ENCODE results near the gene ADGRL3. TPM values are rescaled to one million over a fixed set of nuclear protein-coding genes. Genes with fewer than 3 reads are reported as not detected.

The ADGRL3 gene
- total RNA-seq, 2 donors from 2014 or later = 4.0 to 5.2 TPM

- DNase-seq = no peak
- intact Hi-C loops (cut with DNase I, micrococcal nuclease) = no loop called here
- no peak for ATAC-seq
Observed at GRCh38 chr4:61389640-61390039, 189.5 kb downstream of the ADGRL3 start.

GRCh38 chr4:61395754-61396153 is 195.6 kb downstream of the ADGRL3 start:
- DNase-seq = no peak
- no peak for ATAC-seq
- intact Hi-C loops (cut with DNase I, micrococcal nuclease) = no loop called here

DNA sequence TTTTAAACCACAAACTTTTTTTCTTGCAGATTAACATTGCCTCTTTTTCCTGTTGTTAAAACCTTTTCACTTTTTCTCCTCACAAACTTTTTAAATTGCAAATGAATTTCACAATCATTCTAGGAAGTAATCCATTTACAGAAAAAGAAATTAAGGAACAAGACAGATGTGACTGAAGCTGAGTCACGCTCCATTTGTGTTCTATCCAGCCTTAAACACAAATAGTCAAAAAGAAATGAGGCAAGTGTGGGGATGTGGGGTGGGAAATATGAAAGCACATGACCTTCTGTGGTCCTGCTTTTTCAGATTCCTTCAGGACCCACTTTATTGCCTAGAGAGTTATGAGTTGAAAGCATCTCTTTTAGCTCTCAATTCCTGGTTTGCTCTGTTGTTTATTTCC is 197.0 kb downstream of the ADGRL3 start:
- intact Hi-C loops (cut with DNase I, micrococcal nuclease) = no loop called here
- DNase-seq = no peak
- ATAC-seq = no peak

GRCh38 chr4:61400439-61401038 is 200.4 kb downstream of the ADGRL3 start:
- intact Hi-C loops (cut with DNase I, micrococcal nuclease) = no loop called here
- no peak for ATAC-seq
- no peak for DNase-seq

- DNase-seq = no peak
- ATAC-seq = no peak
- intact Hi-C loops (cut with DNase I, micrococcal nuclease) = no loop called here
Observed at GRCh38 chr4:61401771-61402170, 201.6 kb downstream of the ADGRL3 start.

DNA sequence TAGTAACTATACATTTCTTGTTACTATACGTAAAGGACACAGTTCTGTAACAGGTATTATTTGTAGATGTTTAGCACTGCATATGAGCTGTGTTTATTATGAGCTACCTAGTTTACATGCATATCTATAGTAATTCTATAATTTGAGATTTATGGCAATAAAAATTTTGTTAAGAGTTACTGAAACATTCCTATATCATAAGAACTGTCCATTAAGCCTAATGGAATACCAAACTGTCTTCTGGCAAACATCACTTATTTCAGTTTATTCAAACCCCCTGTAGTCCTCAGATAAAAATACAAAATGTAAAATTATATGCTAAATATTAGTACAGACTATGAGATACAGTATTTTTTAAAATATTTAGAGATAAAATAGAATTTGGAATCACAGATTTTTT is 205.2 kb downstream of the ADGRL3 start:
- DNase-seq = no peak
- ATAC-seq = no peak
- intact Hi-C loops (cut with DNase I, micrococcal nuclease) = no loop called here

DNA sequence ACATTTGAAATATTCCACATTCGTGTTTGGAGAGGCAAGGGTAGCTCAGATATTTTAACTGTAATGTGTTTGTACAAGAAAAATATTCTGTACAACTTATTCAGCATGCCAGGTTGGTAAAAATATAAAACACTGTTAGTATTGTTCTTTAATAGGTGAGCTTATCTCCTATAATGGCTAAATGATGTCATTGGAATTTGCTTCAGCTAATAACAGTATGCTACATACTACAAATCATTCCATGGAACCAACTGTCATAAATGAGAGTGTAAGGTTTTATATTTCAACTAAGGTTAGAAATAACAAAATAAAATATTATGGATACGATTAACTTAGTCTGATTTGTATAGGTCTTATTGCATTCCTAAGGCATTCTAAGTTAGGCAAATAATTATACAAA is 206.6 kb downstream of the ADGRL3 start:
- intact Hi-C loops (cut with DNase I, micrococcal nuclease) = no loop called here
- DNase-seq = no peak
- no peak for ATAC-seq

GRCh38 chr4:61407642-61408618 is 207.8 kb downstream of the ADGRL3 start:
- no peak for DNase-seq

DNA sequence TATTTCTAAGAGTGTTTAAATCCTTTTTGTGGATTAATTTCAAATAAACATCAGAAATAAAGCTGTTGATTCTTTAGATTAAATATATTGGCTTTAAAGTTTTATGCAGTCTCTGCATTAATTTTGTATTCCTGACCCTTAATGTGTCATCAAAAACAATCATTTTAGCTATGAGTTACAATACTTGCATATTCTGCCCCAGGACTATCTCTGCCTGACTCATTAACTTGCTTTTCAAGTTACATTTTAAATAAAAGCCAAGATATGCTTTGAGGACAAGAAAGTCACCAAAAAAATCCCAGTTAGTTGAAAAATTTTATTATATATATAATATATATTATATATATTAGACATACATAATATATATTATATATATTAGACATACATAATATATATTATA is 208.7 kb downstream of the ADGRL3 start:
- intact Hi-C loops (cut with DNase I, micrococcal nuclease) = no loop called here
- ATAC-seq = no peak
- no peak for DNase-seq

More at GRCh38 chr4:61407642-61408618, 207.8 kb downstream of the ADGRL3 start:
- ATAC-seq = no peak
- intact Hi-C loops (cut with DNase I, micrococcal nuclease) = no loop called here

- intact Hi-C loops (cut with DNase I, micrococcal nuclease) = no loop called here
Observed at GRCh38 chr4:61411241-61411640, 211.1 kb downstream of the ADGRL3 start.

GRCh38 chr4:61425315-61425714 is 225.2 kb downstream of the ADGRL3 start:
- ATAC-seq (no peak), DNase-seq (no peak)
- intact Hi-C loops (cut with DNase I, micrococcal nuclease) = no loop called here

More at GRCh38 chr4:61411241-61411640, 211.1 kb downstream of the ADGRL3 start:
- DNase-seq (no peak), ATAC-seq (no peak)

DNA sequence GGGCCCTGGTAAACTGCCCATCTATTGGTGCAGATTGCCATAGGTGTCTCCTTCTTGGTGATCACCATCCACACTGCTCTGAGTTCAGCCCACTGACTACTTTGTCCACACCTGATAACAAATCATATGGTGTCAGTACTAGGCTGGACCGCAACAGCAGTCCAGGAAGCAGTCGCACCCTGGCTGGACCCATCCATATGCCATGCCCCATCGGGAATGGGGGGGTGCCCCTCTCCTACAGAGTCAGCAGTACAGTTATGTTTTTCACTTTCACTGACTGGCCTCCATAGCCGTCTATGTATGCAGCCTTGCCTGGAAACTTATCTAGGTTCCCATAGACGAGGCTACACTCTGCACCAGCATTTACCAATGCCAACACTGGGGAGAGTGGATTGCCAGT is 226.1 kb downstream of the ADGRL3 start:
- intact Hi-C loops (cut with DNase I, micrococcal nuclease) = no loop called here
- ATAC-seq (no peak), DNase-seq (no peak)

DNA sequence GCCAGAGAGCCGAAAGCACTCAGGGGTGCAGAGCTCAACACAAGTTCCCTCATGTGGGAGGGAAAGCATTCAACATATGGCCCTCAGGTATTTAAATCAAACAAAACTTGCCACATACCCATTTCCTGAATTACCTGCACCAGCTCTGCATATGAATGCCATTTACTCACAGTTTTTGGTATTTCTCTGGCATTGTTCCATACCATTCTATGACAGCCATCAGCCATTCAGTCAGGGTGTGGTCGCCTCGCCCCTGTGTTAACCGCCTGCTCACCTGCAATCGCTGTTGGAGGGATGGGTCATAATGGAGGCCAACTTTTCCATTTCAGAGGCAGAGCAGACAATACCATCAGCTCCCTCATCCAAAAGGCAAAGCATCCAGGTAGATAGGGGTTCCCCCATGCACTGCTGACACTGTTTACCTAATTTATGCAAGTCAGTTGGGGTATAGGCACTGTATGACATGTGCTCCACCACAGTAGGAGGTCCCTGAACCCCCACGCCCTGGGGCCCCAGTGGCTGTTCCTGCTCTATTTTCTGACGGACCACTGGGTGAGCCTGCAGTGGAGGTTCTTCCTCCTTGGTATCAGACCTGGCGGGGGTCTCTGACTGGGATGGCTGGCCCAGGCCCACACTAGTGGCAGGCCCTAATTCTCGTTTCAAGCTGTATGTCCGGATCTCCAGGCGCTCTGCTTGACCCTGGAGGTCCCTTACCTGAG is 227.1 kb downstream of the ADGRL3 start:
- ATAC-seq (peak; percentile 75), DNase-seq (peak in 1 of 2 donors; percentile 12)
- intact Hi-C loops (cut with DNase I, micrococcal nuclease) = no loop called here

DNA sequence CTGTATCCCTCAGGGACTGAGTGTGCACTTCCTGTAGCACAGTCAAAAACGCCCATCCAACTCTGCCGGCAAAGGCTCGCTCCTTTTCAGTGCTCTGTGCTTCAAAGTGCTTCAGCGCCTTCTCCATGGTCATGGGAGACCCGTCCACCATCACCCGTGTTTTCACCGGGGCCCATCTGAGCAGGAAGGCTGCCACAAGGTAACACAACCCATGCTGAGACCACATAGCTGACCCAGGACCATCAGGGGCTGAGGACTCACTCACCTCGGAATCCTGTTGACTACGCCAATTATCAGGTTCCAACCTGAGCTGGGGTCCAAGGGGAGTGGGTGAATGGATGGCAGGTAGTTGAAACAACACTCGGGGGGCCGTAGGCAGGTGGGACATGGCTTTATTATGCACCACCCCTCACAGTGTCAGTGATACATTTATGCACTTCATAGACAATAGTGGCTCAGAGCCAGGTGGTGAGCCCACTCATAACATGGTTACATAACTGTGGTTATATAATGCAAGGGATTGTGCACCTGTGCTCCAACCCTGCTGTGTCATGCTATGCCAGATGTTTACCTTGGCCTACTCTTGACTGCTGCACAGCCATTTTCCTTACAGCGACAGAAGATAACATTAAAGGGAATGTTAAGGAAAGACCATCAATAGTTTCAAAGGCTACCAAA is 227.8 kb downstream of the ADGRL3 start:
- DNase-seq (no peak), ATAC-seq (no peak)
- intact Hi-C loops (cut with DNase I, micrococcal nuclease) = no loop called here

- ATAC-seq = peak; percentile 67
- DNase-seq = no peak
- intact Hi-C loops (cut with DNase I, micrococcal nuclease) = no loop called here
Observed at GRCh38 chr4:61428950-61429349, 228.8 kb downstream of the ADGRL3 start.

GRCh38 chr4:61431131-61431530 is 231.0 kb downstream of the ADGRL3 start:
- ATAC-seq (no peak), DNase-seq (no peak)
- intact Hi-C loops (cut with DNase I, micrococcal nuclease) = no loop called here

- intact Hi-C loops (cut with DNase I, micrococcal nuclease) = no loop called here
- DNase-seq (no peak), ATAC-seq (no peak)
Observed at GRCh38 chr4:61437923-61438322, 237.8 kb downstream of the ADGRL3 start.

DNA sequence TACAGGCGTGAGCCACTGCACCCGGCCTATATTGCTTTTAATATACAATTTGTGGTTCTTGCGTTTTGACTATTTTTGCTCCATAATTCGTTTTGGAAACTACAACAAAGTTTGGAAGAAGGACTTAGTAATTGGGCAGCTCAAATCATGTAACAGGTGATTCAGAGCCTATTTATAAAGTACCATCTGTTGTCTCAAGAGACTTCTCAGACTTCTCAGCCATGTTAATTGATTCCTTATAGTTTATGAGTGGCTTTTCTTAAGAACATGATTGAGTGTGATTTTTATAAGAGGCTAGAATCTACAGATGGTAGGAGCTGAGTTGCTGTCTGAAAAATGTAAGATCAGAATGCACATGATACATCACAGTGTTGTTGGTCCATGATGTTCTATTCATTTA is 240.2 kb downstream of the ADGRL3 start:
- no peak for DNase-seq
- no peak for ATAC-seq
- intact Hi-C loops (cut with DNase I, micrococcal nuclease) = no loop called here

- no peak for ATAC-seq
- intact Hi-C loops (cut with DNase I, micrococcal nuclease) = no loop called here
- no peak for DNase-seq
Observed at GRCh38 chr4:61442936-61443335, 242.8 kb downstream of the ADGRL3 start.

Data from left colon (tissue), 2 donors.